Endometrium (tissue), 2 donors: ENCODE data around the gene CYP2W1.

Source experiments
- FAIRE-seq: peaks from 2 replicates; lab custom pipeline; 2012; peaks lifted over from hg19 to GRCh38; lab: Jason Lieb, UNC
- donor health status: control.
- donor health status: control.

CYP2W1 gene

DNA sequence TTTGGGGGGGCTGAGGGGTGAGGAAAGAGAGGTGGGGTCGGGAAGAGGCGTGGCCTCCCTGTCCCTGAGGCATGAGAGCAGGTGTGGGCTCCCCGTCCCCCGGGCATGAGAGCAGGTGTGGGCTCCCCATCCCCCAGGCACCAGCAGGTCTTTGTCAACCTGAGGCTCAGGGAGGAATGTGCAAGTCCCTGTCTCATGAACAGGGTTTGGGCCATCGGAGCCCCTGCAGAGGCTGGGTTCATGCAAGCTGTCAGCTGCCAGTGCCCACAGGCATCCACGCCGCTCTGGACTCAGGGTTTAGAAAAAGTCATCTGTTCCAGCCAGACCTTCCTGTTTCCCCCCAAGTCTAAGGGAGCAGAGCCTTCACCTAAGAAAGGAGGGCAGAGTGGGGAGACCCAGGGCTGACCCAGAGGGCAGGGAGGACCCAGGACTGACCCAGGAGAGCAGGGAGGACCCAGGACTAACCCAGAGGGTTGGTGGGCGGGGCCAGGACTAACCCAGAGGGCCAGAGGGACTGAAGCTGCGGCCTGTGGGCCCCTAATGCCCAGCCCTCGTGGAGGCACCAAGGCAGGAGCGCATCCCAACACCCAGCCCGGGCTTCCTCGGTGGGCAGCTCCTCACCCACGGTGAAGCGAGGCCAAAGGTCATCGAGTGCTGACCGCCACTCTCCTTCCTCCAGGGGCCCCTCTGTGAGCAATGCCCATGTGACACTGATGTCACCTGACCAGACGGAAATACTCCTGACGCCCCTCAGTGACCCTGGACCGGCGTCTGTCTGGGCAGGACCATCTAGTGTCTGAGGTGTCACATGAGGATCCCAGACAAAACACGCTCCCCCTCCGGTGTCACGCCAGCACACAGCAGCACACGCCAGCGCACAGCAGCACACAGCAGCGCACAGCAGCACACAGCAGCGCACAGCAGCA, 32.5 kb downstream of the CYP2W1 start:
- FAIRE-seq, result no peak

DNA sequence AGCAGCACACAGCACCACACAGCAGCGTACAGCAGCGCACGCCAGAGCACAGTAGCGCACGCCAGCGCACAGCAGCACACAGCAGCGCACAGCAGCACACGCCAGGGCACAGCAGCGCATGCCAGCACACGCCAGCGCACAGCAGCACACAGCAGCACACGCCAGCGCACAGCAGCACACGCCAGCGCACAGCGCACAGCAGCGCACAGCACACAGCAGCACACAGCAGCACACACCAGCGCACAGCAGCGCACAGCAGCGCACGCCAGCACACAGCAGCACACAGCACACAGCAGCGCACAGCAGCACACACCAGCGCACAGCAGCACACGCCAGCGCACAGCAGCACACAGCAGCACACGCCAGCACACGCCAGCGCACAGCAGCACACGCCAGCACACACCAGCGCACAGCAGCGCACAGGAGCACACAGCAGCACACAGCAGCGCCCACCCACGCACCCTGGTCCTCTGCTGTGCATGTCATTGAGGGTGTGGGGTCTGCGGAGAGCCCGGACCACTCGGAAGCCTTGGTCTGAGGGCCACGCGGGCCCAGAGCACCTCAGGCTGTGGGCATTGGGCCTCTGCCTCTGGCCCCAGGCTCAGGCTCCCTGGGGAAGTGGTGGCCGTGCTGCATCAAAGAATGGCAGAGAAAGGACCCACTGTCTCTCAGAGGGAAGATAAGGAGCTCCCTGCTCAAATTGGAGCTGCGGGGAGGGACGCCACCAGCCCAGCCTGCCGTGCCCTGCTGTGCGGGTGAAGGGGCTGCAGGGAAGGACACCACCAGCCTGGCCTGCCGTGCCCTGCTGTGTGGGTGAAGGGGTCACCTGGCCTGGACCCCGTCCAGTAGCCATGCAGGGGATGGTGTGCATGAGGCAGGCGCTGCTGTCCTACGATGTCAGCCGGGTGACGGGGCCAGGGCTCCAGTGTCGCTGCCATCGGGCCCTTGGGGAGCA, 33.9 kb downstream of the CYP2W1 start:
- no peak for FAIRE-seq

DNA sequence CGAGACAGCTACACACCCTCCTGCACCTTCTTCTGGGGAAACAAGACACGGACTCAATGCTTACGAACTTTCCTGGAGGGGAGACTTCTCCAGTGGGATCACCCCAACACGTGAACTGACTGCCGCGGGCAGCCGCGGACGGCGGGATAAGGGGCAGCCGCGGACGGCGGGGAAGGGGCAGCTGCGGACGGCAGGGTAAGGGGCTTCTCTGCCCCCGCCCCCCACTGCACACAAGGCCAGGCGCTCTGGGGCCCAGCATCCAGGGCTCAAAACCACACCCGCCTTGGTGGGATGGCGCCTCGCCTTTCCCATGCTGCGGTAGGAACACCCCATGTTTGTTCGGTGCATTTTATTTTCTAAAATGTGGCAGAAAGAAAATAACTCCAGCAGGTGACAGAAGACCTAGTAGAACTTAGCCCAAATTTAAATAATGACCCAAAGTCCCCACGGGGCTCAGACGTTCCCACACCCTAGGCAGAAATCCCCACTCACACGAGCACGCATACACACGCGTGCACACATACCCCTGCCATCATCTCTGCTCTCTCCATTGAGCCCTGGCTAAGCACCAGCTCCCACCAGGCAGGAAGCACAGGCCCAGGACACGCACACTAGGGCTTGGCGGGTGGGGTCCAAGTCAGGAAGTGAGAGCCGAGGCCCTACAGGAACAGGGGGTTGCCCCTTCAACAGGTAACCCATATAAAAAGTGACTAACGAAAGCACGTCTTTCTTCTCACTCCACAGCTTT, 34.8 kb downstream of the CYP2W1 start:
- FAIRE-seq, result no peak

DNA sequence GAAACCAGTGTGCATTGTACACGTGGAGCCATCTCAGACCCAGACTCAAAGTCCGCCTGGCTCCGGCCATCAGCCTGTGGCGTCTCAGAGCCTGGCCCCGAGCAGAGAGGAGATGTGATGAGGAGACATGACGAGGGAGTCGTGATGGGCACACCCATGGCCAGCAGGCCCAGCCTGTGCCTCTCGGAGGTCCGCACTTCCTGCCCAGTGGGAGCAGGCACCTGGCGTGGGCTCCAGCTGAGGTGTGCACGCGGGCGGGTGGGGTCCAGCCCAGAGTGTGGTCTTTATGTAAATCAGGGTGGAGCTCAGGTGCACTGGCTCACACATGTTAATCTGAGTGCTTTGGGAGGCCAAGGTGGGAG, 35.3 kb downstream of the CYP2W1 start:
- no peak for FAIRE-seq

DNA sequence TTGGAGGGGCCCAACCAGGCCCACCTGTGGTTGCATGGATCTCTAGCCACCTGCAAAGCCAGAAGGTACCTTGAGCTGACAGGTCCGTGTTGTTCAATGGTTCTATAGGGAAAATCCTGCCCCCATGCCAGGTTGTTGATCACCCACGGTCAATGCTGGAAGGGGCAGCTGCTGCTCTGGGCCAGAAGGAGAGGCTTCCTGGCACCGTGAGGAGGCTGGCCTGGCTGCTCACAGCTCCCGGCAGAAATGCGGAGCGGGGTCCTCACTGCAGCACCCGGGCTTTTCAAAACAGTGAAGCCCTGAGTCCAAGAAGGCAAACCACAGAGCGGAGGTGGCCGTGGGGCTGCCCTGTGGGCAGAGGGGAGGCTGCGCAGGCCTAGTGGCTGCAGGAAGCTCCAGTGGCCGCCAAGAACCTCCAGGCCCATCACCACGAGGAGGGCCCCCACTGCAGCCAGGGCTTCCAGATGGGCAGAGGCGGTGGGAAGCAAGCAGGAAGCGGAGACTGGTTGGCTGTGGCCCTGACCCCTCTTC, 36.3 kb downstream of the CYP2W1 start:
- FAIRE-seq, result no peak

DNA sequence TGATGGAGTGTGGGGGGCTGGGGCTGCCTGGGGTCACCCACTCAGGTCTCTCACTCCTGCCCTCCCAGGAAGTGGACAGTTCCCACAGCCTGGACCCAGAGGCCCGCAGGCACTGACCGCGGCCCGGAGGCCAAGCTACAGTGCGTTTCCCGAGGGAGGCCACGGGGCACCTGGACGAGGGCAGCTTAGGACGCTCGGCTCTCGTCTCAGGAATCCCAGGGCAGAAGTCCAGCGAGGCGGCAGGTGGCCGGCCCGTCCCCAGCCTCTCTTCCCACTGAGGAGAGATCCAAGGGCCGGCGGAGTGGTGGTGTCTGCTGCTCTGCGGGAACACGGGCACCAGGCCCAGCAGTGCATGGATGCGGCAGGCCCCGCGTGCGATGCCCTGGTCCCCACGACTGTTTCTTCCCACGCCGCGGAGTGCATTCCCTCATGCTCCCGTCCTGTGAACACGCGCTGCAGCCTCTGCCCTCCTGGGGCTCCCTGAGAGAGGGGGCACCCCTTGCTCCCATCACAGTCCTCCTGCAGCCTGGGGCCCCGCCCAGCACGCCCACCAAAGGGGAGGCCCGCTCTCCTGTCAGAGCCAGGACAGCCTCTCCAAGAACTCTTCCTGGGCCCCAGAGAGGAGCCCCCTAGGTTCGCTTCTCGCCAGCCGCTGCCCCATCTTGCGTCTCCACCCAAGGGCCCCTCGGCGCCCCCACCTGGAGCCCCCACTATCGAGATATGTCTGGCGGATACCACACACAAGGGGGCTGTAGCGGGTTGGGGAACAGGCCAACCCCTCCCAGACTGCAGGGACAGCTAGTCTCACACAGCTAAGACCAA, 37.0 kb downstream of the CYP2W1 start:
- no peak for FAIRE-seq

DNA sequence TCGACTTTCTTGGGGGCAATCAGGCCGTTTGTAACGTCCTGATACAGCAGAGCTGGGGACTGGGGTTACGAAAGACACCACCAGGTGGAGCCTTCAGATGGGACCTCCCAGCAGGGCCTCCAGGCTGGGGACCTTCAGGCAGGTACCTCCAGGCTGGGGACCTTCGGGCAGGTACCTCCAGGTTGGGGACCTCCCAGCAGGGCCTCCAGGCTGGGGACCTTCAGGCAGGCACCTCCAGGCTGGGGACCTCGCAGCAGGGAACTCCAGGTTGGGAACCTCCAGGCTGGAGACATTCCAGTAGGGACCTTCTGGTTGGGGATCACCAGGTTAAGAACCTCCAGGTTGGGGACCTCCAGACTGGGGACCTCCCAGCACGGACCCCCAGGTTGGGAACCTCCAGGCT, 37.9 kb downstream of the CYP2W1 start:
- FAIRE-seq, result no peak

DNA sequence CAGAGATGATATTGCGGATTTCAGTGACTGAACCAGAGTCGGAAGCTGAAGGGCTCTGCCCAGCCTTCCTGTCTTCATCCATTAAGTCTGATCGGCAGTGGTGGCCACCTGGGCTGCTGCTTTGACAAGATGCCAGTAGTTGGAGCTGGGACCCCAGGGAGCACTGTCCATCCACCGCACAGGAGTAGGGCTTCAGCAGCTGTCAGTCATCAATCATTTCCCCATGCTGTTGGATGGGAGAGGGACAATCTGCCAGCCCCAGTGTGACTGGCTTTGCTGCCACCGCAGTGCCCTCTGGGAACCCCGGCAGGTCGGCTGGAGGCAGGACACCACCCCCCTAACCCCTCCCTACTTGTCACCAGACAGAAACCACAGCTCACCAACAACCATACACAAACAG, 38.4 kb downstream of the CYP2W1 start:
- FAIRE-seq, result no peak

DNA sequence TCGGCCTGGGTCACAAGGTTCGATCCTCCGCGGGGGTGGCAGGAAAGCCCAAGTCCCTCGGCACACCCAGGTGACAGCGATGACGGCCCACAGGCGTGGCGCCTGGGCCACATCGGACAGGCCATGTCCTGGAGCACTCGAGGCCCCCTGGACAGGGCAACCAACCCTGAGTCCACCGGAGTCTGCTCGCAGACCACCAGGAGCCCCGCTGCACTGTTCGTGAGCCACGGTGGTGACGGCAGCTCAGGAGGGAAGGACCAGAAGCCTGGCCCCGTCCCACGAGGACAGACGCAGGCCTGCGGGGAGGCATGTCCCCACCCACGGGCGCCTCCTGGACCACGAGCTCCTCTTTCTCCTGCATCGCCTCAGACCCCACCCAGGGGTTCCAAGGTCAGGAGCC, 39.0 kb downstream of the CYP2W1 start:
- FAIRE-seq, result no peak

DNA sequence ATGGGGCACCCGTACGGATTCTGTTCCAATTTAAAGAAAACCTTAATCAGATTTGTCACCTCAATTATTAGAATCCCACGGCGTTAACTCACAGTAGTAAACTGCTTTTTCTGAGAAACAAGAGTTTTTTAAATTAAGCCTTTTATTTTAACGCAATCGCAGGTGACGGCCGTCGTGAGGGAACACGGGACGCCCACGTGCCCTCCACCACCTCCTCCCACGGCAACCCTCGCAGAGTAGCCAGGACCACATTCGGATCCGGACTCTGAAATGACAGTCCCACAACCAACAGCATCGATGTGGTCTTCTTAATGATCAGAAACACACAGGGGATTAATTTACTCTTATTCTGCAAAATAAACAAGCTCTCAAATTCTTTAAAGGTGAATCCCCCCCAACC, 39.4 kb downstream of the CYP2W1 start:
- FAIRE-seq, result no peak

DNA sequence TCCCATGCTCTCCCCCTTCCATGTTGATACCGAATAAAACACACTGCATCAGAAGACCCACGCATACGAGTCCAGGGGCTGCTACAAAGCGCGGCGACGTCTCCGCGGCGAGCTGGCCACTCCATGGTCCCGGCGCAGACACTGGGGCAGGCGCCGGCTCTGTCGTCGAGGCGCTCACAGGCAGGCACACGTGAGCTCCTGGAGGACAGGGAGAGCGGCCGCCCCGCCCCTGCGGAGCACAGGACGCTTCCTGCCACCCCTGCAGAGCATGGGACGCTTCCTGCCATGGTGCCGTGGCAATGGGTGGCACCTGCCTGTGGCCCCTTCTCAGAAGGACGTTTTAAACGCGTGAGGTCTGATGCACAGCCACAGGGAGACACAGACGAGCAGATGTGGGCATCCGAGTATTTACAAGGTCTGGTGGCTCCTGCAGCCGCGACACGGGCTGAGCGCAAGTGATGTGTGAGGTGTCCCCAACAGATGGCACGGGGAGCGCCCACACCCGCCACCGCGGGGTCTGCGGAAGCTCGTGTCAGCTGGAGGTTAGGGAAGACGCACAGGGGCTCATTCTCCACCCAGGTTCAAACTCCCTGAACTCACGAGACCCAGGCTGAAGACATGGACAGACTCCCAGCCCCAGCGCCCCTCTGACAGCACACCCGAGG, 40.0 kb downstream of the CYP2W1 start:
- no peak for FAIRE-seq

DNA sequence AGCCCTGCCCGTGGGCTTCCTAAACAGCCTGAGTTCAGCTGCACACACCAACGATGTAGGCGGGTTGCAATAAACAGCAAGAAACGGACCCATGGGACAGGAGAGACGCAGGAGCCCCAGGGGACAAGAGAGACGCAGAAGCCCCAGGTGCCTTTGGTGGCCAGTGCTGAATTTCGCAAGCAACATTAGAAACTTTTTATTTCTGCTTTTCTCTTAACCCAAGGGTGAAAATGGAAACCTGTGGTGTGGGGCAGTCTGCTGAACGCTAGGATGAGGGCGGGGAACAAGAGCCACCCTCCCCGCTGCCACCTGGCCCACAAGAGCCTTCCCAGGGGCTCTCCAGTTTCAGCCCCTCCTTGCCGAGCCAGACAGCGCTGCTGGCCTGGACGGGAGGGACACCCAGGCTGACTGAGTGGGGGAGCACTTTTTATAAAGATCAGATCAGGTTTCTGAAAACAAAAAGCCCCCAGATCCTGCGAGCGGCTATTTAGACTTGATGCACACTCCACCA, 41.4 kb downstream of the CYP2W1 start:
- FAIRE-seq, result no peak

DNA sequence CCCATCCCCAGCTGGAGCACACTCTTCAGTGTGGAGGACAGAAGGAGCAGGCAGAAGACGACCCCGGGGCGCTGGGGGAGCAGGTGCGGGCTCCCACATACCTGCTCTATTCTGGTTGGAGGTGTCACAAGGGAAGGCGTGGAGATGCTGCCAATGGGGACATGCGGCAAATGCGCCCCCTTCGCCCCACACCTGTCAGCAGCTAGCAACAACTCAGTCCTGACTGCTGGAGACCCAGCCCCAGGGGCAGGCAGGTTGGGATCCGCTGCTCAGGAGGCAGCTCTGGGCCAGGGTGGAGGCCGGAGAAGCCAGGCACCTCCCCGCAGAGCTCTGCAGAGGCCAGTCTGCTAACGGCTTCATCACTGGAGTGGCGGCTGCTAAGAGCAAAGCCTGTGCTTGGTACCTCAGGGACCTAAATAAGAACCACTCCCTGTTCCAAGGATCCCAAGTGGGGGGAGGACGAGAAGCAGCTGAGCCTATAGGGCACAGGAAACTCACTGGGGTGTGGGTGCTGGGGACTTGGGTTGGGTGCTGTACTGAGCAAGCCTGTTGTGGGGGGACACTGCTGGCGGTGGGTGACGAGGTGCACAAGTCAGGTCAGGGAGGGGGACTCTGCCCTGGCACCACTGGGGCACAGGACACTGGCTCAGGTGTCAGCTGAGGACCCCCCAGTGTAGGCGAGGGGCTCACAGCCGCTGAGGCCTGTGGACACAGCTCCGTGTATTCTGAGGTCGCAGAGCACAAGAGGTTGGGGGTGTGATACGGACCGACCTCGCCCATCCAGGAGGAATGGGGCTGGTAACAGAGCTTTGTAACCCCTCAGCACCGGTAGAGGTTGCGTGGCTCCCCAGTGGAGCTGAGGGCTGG, 42.1 kb downstream of the CYP2W1 start:
- no peak for FAIRE-seq

DNA sequence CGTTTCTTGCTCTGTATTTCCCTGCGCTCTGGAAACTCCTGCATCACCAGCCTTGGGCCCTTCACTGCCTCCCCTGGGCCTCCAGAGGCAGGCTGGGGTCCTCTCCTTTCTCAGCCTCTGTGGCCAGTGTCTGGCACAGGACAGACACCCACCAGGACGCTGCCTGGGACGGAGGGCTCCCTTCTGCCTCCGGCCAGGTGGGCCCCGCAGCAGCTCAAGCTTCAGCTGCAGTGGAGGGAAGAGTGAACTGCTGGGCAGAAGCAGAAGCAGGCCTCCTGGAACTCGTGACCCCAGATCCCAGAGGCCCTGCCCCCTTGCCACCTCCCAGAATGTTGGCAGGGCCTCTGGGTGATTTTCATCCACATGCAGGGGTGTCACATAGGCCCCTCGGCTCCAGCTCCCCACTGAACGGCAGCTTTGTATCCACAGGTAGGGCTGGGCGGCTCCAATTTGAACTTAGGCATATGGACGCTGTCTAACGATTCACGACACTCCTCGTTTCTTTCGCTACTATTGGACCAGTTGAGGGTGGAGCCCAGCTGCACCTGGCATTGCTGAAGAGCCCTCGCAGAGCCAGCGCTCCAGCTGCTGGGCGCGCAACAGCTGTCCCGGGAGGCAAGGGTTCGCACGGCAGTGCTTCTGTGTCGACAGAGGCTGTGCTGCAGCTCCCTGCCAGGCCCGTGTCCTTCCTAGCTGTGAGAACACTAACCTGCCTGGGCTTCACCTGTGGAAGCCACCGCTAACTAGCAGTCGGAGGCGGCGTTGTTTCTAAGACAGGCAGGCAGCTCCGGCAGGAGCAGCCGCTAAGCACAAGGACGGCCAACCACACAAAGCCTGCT, 43.0 kb downstream of the CYP2W1 start:
- FAIRE-seq, result no peak

DNA sequence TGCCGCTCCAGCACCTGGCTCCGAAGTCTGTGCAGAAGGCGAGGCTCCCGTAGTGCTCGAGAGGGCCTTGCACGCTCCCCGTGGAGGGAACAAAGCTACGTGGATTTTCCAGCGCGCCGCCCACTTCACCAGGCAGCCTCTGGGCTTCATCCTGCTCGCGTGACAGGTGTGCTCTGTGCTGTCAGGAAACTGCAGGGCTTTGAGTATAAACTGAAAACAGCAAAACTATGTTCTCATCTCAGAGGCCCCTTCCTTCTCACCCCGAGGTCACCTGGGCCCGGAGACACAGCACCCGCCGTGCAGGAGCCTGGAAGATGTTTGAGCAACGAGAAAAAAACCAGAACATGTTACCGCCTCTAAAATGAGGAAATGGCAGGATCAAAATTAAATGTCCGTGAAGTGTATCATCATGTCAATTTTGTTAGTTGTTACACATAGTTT, 43.8 kb downstream of the CYP2W1 start:
- no peak for FAIRE-seq

DNA sequence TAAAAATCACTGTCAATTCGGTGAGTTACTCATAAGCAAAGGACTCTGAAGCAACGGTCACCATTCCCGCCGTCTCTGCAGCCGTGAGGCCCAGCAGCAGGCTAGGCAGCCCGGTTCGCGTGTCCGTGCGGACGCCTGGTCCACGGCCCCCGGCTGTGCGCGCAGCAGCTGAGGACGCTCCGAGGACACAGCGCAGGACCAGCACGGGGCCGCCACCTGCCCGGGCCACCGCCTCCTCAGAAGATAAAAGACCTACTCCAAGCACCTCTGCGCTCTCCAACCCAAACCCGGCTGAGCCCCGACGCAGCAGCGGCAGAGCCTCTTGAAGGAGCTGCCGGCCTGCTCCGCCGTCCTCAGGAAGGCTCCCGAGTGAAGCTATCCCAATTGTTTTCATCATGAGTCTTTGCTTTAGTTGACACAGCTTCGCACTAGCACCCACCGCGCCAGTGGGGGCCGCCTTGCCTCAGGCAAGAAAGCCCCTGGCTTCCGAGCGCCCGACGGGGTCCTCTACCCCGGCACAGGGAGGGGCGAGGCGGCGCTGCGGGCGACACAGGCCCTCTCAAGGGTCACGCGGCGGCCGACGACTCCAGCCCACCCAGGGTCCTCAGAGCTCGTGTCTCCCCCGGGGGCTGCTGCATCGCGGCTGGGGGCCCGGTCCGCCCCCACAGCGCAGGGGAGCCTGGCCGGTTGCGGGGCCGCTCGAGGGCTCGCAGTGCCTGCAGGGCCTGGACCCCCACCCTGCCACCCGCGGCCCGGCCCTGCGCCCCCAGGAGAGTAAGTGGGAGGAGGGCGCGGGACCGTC, 44.5 kb downstream of the CYP2W1 start:
- no peak for FAIRE-seq

DNA sequence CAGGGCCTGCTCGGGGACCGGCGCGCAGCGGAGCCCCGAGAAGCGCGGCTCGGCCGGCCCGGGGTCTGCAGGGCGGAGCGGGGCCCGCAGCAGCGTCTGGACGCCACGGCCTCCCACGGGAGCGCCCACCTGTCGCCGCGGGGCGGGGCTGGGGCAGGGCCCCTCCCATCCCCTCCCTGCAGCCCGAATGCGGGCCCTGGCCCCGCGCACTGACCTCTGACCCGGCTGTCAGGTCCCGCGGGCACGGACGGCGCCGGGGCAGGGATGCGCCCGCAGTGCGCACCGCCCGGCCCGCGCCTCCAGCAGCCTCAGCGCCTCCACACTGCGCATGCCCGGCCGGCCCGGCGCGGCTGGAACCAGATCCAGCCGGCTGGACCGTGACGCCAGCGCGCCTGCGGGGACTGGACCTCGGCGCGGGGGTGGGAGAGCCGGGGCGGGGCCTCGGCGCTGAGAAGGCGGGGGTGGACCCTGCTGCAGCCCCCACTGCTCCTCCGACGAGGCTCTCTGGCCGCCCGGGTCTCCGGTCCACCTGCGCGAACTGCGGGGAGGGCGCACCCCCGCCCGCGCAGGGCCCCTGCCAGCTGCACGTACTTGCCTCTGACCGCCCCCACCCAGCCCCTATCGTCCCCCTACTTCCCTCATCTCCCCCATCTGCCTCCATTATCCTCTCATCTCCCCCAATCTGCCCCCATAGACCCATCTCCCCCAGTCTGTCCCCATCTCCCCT, 45.2 kb downstream of the CYP2W1 start:
- no peak for FAIRE-seq
